OCI-LY7 (cell line): ENCODE results near the gene SLC9C2.

Experiments
- EZH2phosphoT487 ChIP-seq: fragments of 200-600 bp; sonication (generic); IDR thresholded peaks from 2 replicates; pipeline ENCODE4 v1.6.1; 2018; ENCODE audit warnings: low read depth, borderline replicate concordance, mild to moderate bottlenecking, mixed run types, antibody characterized with exemption, low read length, moderate library complexity, mixed read lengths
- TF ChIP-seq, protein P1 (sequence below): fragments of 200-600 bp; sonication (generic); conservative IDR thresholded peaks from 2 replicates; pipeline ENCODE4 v1.5.1; 2014; ENCODE audit warnings: mild to moderate bottlenecking, antibody characterized with exemption, low read length, moderate library complexity, mixed read lengths

DNA sequence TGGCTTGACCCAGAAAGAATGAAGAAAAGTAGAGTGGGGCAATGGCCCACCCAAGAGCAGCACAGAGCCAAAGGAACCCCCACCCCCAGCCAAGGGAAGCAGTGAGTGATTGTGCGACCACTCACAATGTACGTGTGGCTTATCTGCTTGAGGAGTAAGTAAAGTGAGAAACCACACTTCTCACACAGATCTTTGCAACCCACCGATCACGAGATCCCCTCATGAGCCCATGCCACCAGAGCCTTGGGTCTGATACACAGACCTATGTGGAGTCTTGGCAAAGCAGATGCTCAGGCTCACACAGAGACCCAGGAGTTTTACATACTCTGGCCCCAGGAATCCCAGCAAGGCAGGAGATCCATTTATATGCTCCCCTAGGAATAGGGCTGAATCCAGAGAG is 14.0 kb upstream of the SLC9C2 start:
- TF ChIP-seq, protein P1, sequence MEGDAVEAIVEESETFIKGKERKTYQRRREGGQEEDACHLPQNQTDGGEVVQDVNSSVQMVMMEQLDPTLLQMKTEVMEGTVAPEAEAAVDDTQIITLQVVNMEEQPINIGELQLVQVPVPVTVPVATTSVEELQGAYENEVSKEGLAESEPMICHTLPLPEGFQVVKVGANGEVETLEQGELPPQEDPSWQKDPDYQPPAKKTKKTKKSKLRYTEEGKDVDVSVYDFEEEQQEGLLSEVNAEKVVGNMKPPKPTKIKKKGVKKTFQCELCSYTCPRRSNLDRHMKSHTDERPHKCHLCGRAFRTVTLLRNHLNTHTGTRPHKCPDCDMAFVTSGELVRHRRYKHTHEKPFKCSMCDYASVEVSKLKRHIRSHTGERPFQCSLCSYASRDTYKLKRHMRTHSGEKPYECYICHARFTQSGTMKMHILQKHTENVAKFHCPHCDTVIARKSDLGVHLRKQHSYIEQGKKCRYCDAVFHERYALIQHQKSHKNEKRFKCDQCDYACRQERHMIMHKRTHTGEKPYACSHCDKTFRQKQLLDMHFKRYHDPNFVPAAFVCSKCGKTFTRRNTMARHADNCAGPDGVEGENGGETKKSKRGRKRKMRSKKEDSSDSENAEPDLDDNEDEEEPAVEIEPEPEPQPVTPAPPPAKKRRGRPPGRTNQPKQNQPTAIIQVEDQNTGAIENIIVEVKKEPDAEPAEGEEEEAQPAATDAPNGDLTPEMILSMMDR = no peak
- TF ChIP-seq EZH2phosphoT487 = no peak
